K562 (cell line): ENCODE results near the gene GARIN1A. TPM values are rescaled to one million over a fixed set of nuclear protein-coding genes. Genes with fewer than 3 reads are reported as not detected.
A peak's percentile ranks its signal among the peaks of the same experiment; 100 is the strongest.

Source experiments
- ATAC-seq: fragments of 200-7000 bp; cut with Tn5 transposase; 3 replicates; pipeline ENCODE4 v1.9.1; 2020; ENCODE audit warnings: moderate library complexity
- BruUV-seq: library from RNA; stranded (reverse); fragments of 400-500 nt; replicated peaks from 2 replicates; lab custom pipeline; 2021; lab: Mats Ljungman, UMichigan
- CTCF ChIA-PET: fragments of 300-600 bp; formaldehyde crosslinking; extraction: SDS; loops from one replicate; lab custom pipeline; 2021; ENCODE audit warnings: low intra/inter-chr PET ratio; lab: Yijun Ruan, JAX
- POLR2A ChIA-PET: fragments of 300-600, 350-650 bp; sonication (Branson Sonifier 250); formaldehyde crosslinking; extraction: SDS; loops from one replicate; lab custom pipeline; 2021; ENCODE audit warnings: antibody characterized with exemption, inconsistent platforms; lab: Yijun Ruan, JAX
- DNase-seq, 4 experiments: peaks; one replicate each; pipeline versions ENCODE4 v3.0.0 to v3.0.0-alpha.2; 2011 to 2018; ENCODE audit warnings: low spot score in 3 of 4, mixed read lengths in 3 of 4; ENCODE audit errors: extremely low read depth in 1 of 4
- FAIRE-seq: peaks from 2 replicates; lab custom pipeline; 2011; peaks lifted over from hg19 to GRCh38; lab: Jason Lieb, UNC
- H2AFZ ChIP-seq: 2 replicates; pipeline ENCODE4 v1.6.0; 2011; ENCODE audit warnings: low read depth, low read length, control low read depth, inconsistent platforms
- H3K27ac ChIP-seq: fragments of 200-600 bp; 3 replicates; pipeline ENCODE4 v1.8.0; 2011; ENCODE audit warnings: low read depth, mild to moderate bottlenecking, control low read depth, inconsistent platforms, low read length, moderate library complexity, mixed read lengths; ENCODE audit errors: extremely low read depth
- H3K27me3 ChIP-seq, 2 experiments: fragments of 300-600 bp in 1 of 2; 2 replicates in 1 of 2; 3 replicates in 1 of 2; pipeline versions ENCODE4 v1.6.0 to v1.8.0; 2011; ENCODE audit warnings: inconsistent platforms in 2 of 2, low read length in 2 of 2, mild to moderate bottlenecking in 1 of 2, mixed read lengths in 1 of 2, moderate library complexity in 1 of 2; ENCODE audit not compliant: control insufficient read depth in 2 of 2, insufficient read depth in 2 of 2
- H3K36me3 ChIP-seq: fragments of 300-600 bp; 3 replicates; pipeline ENCODE4 v1.8.0; 2011; ENCODE audit warnings: mild to moderate bottlenecking, low read length, inconsistent platforms; ENCODE audit not compliant: control insufficient read depth, insufficient read depth
- H3K4me1 ChIP-seq, 2 experiments: fragments of 200-600 bp in 1 of 2; replicated peaks in 1 of 2; 2 replicates in 1 of 2; 3 replicates in 1 of 2; pipeline versions ENCODE4 v1.5.1 to v1.8.0; 2011; ENCODE audit warnings: inconsistent platforms in 2 of 2, low read length in 2 of 2, mild to moderate bottlenecking in 1 of 2, mixed read lengths in 1 of 2, moderate library complexity in 1 of 2; ENCODE audit not compliant: control insufficient read depth in 2 of 2, insufficient read depth in 2 of 2
- H3K4me2 ChIP-seq: 2 replicates; pipeline ENCODE4 v1.6.1; 2011; ENCODE audit warnings: low read length, control low read depth, inconsistent platforms, mixed read lengths; ENCODE audit not compliant: insufficient read depth
- H3K4me3 ChIP-seq: fragments of 200-600 bp; sonication (generic), shearing (Covaris generic); 2 replicates; pipeline ENCODE4 v1.5.1; 2016; ENCODE audit warnings: control low read depth, inconsistent platforms
- H3K79me2 ChIP-seq: fragments of 200-600 bp; 3 replicates; pipeline ENCODE4 v1.8.0; 2011; ENCODE audit warnings: low read length, inconsistent platforms; ENCODE audit not compliant: control insufficient read depth, insufficient read depth
- H3K9ac ChIP-seq, 2 experiments: 2 replicates each; pipeline versions ENCODE4 v1.6.0 to v1.6.1; 2011; ENCODE audit warnings: low read depth in 2 of 2, low read length in 2 of 2, control low read depth in 1 of 2, inconsistent platforms in 1 of 2, mild to moderate bottlenecking in 1 of 2, mixed read lengths in 1 of 2; ENCODE audit not compliant: insufficient read depth in 1 of 2
- H3K9me1 ChIP-seq: one replicate; pipeline ENCODE4 v1.6.0; 2011; ENCODE audit warnings: inconsistent platforms, mild to moderate bottlenecking, low read length, moderate library complexity; ENCODE audit not compliant: control insufficient read depth, insufficient read depth
- H3K9me3 ChIP-seq: replicated peaks from 2 replicates; pipeline ENCODE4 v1.5.1; 2011; ENCODE audit warnings: low read depth, low read length, inconsistent platforms; ENCODE audit not compliant: control insufficient read depth, insufficient read depth
- H4K20me1 ChIP-seq: replicated peaks from 2 replicates; pipeline ENCODE4 v1.6.1; 2011; ENCODE audit warnings: low read length, inconsistent platforms, mixed read lengths; ENCODE audit not compliant: control insufficient read depth, insufficient read depth
- ATF3 ChIP-seq, 2 experiments: fragments of 450-650 bp in 1 of 2; sonication (generic) in 1 of 2; formaldehyde crosslinking in 1 of 2; IDR thresholded peaks in 1 of 2; conservative IDR thresholded peaks in 1 of 2; 2 replicates each; pipeline versions ENCODE4 v1.6.1 to v1.8.1; 2016 to 2023; ENCODE audit warnings: mild to moderate bottlenecking in 2 of 2, moderate library complexity in 2 of 2, inconsistent platforms in 1 of 2, missing genetic modification reagents in 1 of 2
- ATF7 ChIP-seq: fragments of 450-650 bp; IDR thresholded peaks from 2 replicates; pipeline ENCODE4 v1.7.1; 2014; ENCODE audit warnings: mild to moderate bottlenecking, moderate library complexity
- E2F5 ChIP-seq: sonication (generic); formaldehyde crosslinking; IDR thresholded peaks from 2 replicates; pipeline ENCODE4 v1.8.0; 2022; ENCODE audit warnings: mild to moderate bottlenecking, missing genetic modification reagents
- EWSR1 ChIP-seq: fragments of 450-650 bp; IDR thresholded peaks from 2 replicates; pipeline ENCODE4 v1.6.1; 2018; ENCODE audit warnings: borderline replicate concordance, mild to moderate bottlenecking, low read depth, moderate library complexity; ENCODE audit not compliant: partially characterized antibody
- GATA2 ChIP-seq: sonication (generic); formaldehyde crosslinking; IDR thresholded peaks from 2 replicates; pipeline ENCODE4 v1.4.0; 2020; ENCODE audit warnings: mild to moderate bottlenecking, missing genetic modification reagents
- HNRNPK ChIP-seq: fragments of 200-400 bp; formaldehyde crosslinking; IDR thresholded peaks from one replicate; pipeline ENCODE4 v1.6.1; 2018; ENCODE audit warnings: mild to moderate bottlenecking, low read depth, low read length; ENCODE audit not compliant: poor library complexity, severe bottlenecking
- MEIS2 ChIP-seq: fragments of 450-650 bp; IDR thresholded peaks from 2 replicates; pipeline ENCODE4 v1.6.1; 2014; ENCODE audit warnings: mild to moderate bottlenecking; ENCODE audit not compliant: partially characterized antibody
- NRF1 ChIP-seq, 2 experiments: fragments of 450-650 bp; IDR thresholded peaks in 1 of 2; conservative IDR thresholded peaks in 1 of 2; 2 replicates each; pipeline ENCODE4 v1.6.1; 2014; ENCODE audit warnings: mild to moderate bottlenecking in 2 of 2
- SOX6 ChIP-seq: fragments of 450-650 bp; IDR thresholded peaks from 2 replicates; pipeline ENCODE4 v1.6.1; 2014; ENCODE audit warnings: mild to moderate bottlenecking
- SP1 ChIP-seq: sonication (generic); formaldehyde crosslinking; IDR thresholded peaks from 2 replicates; pipeline ENCODE4 v1.8.1; 2022; ENCODE audit warnings: mild to moderate bottlenecking, missing genetic modification reagents
- SPI1 ChIP-seq: IDR thresholded peaks from 2 replicates; pipeline ENCODE4 v1.6.1; 2011; ENCODE audit warnings: low read depth, low read length, control low read depth, borderline replicate concordance
- THRAP3 ChIP-seq: fragments of 450-650 bp; IDR thresholded peaks from 2 replicates; pipeline ENCODE4 v1.6.1; 2016; ENCODE audit warnings: mild to moderate bottlenecking, inconsistent platforms, borderline replicate concordance
- ZNF740 ChIP-seq, 3 experiments: fragments of 200-800 bp in 1 of 3; sonication (Bioruptor generic) in 1 of 3; sonication (generic) in 1 of 3; formaldehyde crosslinking in 1 of 3; IDR thresholded peaks; 2 replicates each; pipeline versions ENCODE4 v1.6.1 to v1.8.0; 2016 to 2022; ENCODE audit warnings: mild to moderate bottlenecking in 2 of 3, missing compliant biosample characterization in 2 of 3, missing genetic modification characterization in 2 of 3, missing genetic modification reagents in 1 of 3
- ZNF77 ChIP-seq: fragments of 250-450 bp; sonication (Bioruptor Pico); IDR thresholded peaks from 2 replicates; pipeline ENCODE4 v1.5.0; 2020
- WGBS: fragments of 100-300 bp; shearing (Covaris generic); methylation state at CpG from one replicate; pipeline ENCODE4 v1.1.6; 2016; ENCODE audit warnings: low coverage, mixed read lengths; ENCODE audit not compliant: insufficient coverage; ENCODE audit errors: missing lambda C conversion rate; 5-methylcytosine and 5-hydroxymethylcytosine counted together
- in situ Hi-C: fragments of 300-500 bp; cut with MboI; formaldehyde crosslinking; loops from 4 replicates; pipeline ENCODE4 v1.15.0; 2018; ENCODE audit warnings: inconsistent platforms, mixed read lengths
- intact Hi-C: fragments of 100-400 bp; cut with micrococcal nuclease; formaldehyde crosslinking; loops from 2 replicates; pipeline ENCODE4 v1.14.2; 2022
- polyA plus RNA-seq, 8 experiments: library from polyadenylated mRNA; depleted of rRNA in 4 of 8; stranded (reverse) in 5 of 8; unstranded in 3 of 8; fragments of >200 nt; fragmentation: Nextera tagmentation in 2 of 8; fragmentation: Illumina TruSeq in 1 of 8; extraction: Ambion mirVana in 2 of 8; extraction: Trizol in 1 of 8; gene quantifications; 2 replicates each; pipeline versions ENCODE4 v1.2.1 to v1.2.3, GENCODE V29; 2011 to 2014; ENCODE audit warnings: inconsistent platforms in 1 of 8, missing spikeins in 1 of 8
- total RNA-seq, 7 experiments: library from RNA; depleted of rRNA in 6 of 7; stranded (reverse); fragments of >200 nt in 6 of 7; fragmentation: Illumina TruSeq in 2 of 7; extraction: Trizol in 2 of 7; gene quantifications; 2 replicates each; pipeline versions ENCODE4 v1.2.1 to v1.2.3, GENCODE V29; 2011 to 2021; ENCODE audit warnings: low replicate concordance in 1 of 7

Gene GARIN1A
- total and polyA plus RNA-seq, 9 of the 15 experiments (the other 6 are each of a cell fraction or from before 2014, with no cell fraction given) = 0.01 to 0.41 (median 0.04) TPM; not detected in 3

- peaks cover 3 to 23% of the 10 kb centered on the region in 2 experiments; a peak in 4 of 5 replicates for H3K27me3 ChIP-seq
- no peak overlapping the region for H3K4me2 ChIP-seq
- H3K4me1 ChIP-seq = no peaks in the 10 kb centered on the region; a peak in 1 of 5 replicates
- intact Hi-C loops = no loop called here
- no TSS peak for BruUV-seq
- POLR2A ChIA-PET = interaction anchor here (1.0 to 2.6 kb wide), 4 partner anchors 14 to 165 kb away, joined by 3 to 9 read pairs (median 4); partner anchors contain the start of gene CALU
- no peaks in the 10 kb centered on the region for H3K9me3 ChIP-seq
- in situ Hi-C loops = no loop called here
- H3K4me3 ChIP-seq = no peak overlapping the region
- H2AFZ ChIP-seq = peak overlapping the region; percentile 54
- H3K9me1 ChIP-seq = no peaks in the 10 kb centered on the region
- no peak overlapping the region for H3K9ac ChIP-seq
- H3K79me2 ChIP-seq = no peaks in the 10 kb centered on the region
- no peak for DNase-seq
- no peak for FAIRE-seq
- no peak overlapping the region for H3K27ac ChIP-seq
- peak; percentile 13; the same call in 1 of the 3 replicates for ATAC-seq
- H3K36me3 ChIP-seq = no peaks in the 10 kb centered on the region
- TF ChIP-seq SOX6 (no peak), MEIS2 (peak; percentile 46), GATA2 (CRISPR knock-in tag) (no peak), NRF1 (conservative IDR thresholded peaks at IDR 0.05 in 1 of 2, IDR thresholded peaks at IDR 0.05 in 1 of 2) (0 out of 4 replicates have a peak, but pooled peaks of 1 of the 2 experiments have one; percentile 20), ZNF740 (CRISPR knock-in tag; IDR thresholded peaks at IDR 0.05) (no peak), ZNF740 (tag; IDR thresholded peaks at IDR 0.05) (no peak), ATF3 (IDR thresholded peaks at IDR 0.05) (peak; percentile 47), ATF3 (CRISPR knock-in tag; conservative IDR thresholded peaks at IDR 0.05) (no peak), E2F5 (CRISPR knock-in tag) (no peak), ATF7 (peak; percentile 64; the same call in 1 of the 2 replicates), SPI1 (peak; percentile 79; the same call in 1 of the 2 replicates), HNRNPK (no peak), THRAP3 (no peak), ZNF77 (no peak), SP1 (CRISPR knock-in tag) (no peak), EWSR1 (no peak)
- TF ChIP-seq, all 486 proteins: peak for 5
- H4K20me1 ChIP-seq = no peaks in the 10 kb centered on the region
- 18% methylated on average over 8 of the region's 8 CpGs for WGBS
- CTCF ChIA-PET = no interaction called here
Observed at GRCh38 chr7:128714701-128715495, 42.8 kb downstream of the GARIN1A start.
